ENCODE results near the gene SERPINA12. TPM values are rescaled to one million over a fixed set of nuclear protein-coding genes. Genes with fewer than 3 reads are reported as not detected.

SERPINA12 gene
- total RNA-seq, 1 experiment from 2014 or later = not detected

DNA sequence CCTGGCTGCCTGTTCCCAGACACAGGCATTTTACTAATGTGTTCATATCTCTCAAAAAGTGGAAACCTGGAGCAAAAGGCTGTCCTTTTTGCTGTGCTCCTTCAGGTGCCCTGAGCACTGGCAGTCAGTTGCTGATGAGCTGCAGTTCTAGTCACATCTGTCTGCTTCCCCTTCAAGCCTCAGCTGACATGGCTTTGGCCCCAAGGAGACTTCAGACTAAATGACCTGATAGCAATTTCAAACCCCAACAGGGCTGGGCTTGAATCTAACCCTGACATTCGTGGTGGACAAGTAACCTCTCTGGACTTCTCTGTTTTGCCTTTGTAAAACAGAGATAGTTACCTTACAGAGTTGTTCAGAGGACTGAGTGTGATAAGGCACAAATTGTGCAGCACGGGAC is 39.0 kb downstream of the SERPINA12 start:
- ATAC-seq = no peak
- peaks cover 7% of the 10 kb centered on the region for H3K27me3 Mint-ChIP-seq (ENCODE audit: low read depth)
- H3K4me3 Mint-ChIP-seq = no peak overlapping the region
- TF ChIP-seq, protein P1, sequence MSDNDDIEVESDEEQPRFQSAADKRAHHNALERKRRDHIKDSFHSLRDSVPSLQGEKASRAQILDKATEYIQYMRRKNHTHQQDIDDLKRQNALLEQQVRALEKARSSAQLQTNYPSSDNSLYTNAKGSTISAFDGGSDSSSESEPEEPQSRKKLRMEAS (CRISPR knock-in tag; IDR thresholded peaks at IDR 0.05) = no peak
- no peak for DNase-seq (ENCODE audit: low spot score)
- H3K4me1 Mint-ChIP-seq = no peaks in the 10 kb centered on the region
- CTCF ChIA-PET = interaction anchor here (0.6 kb wide), 1 partner anchor 36 kb away, joined by 3 read pairs; no protein-coding TSS in a partner anchor
- H3K9me3 Mint-ChIP-seq = peaks cover 19% of the 10 kb centered on the region
- peaks cover 9% of the 10 kb centered on the region for H3K36me3 Mint-ChIP-seq
- H3K27ac Mint-ChIP-seq = no peak overlapping the region
- POLR2A ChIA-PET = no interaction called here

DNA sequence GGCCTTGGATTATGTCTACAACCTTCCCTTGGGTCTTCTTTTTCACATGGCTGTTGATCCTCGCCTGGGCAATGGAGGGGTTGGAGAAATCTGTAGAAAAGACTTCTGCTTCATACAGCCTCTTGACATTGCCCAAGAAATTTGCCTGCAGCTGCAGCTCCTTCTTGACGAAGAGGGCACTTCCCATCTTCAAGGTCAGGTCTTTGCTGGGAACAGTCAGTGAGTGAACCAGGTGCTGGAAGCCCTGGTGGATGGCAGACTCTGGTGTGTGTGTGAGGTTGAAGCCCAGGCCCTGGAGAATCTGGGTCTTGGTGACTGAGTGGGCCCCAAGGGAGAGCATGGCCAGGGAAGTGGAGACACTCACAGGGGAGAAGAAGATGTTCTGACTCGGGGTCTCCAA is 40.0 kb downstream of the SERPINA12 start:
- CTCF ChIA-PET = interaction anchor here (1.4 kb wide), 1 partner anchor 17 kb away, joined by 7 read pairs; no protein-coding TSS in a partner anchor
- no peaks in the 10 kb centered on the region for H3K4me1 Mint-ChIP-seq

DNA sequence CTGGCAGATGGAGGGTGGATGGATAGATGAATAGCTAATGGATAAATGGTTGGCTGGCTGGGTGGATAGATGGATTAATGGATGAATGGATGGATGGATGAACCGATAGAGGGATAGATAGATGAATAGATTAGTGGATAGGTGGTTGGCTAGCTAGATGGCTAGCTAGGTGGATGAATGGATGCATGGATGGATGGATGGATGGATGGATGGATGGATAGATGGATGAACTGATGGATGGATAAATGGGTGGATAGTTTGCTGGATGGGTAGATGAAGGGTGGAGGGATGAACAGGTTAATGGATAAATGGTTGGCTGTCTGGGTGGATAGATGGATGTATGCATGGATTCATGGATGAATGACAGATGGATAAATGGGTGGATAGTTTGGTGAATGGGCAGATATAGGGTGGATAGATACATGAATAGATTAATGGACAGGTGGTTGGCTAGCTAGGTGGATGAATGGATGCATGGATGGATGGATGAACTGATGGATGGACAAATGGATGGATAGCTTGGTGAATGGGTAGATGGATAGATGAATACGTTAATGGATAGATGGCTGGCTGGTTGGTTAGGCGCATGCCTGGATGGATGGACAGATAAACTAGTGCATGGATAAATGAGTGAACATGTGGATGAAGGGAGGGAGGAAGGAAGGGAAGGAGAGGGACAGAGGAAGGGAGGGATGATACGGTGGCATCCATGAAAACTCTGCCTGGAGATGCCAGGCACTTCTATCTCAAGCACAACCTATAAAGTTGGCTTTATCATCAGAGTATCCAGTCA is 41.3 kb downstream of the SERPINA12 start:
- no peak overlapping the region for H3K27ac Mint-ChIP-seq
- H3K36me3 Mint-ChIP-seq = peaks cover 27% of the 10 kb centered on the region
- peaks cover 38% of the 10 kb centered on the region for H3K9me3 Mint-ChIP-seq
- ATAC-seq (no peak), DNase-seq (ENCODE audit: low spot score) (no peak)
- H3K4me1 Mint-ChIP-seq = no peaks in the 10 kb centered on the region
- H3K27me3 Mint-ChIP-seq (ENCODE audit: low read depth) = peaks cover 7% of the 10 kb centered on the region
- CTCF ChIA-PET = interaction anchor here (1.4 kb wide), 1 partner anchor 18 kb away, joined by 7 read pairs; no protein-coding TSS in a partner anchor
- TF ChIP-seq, protein P2, sequence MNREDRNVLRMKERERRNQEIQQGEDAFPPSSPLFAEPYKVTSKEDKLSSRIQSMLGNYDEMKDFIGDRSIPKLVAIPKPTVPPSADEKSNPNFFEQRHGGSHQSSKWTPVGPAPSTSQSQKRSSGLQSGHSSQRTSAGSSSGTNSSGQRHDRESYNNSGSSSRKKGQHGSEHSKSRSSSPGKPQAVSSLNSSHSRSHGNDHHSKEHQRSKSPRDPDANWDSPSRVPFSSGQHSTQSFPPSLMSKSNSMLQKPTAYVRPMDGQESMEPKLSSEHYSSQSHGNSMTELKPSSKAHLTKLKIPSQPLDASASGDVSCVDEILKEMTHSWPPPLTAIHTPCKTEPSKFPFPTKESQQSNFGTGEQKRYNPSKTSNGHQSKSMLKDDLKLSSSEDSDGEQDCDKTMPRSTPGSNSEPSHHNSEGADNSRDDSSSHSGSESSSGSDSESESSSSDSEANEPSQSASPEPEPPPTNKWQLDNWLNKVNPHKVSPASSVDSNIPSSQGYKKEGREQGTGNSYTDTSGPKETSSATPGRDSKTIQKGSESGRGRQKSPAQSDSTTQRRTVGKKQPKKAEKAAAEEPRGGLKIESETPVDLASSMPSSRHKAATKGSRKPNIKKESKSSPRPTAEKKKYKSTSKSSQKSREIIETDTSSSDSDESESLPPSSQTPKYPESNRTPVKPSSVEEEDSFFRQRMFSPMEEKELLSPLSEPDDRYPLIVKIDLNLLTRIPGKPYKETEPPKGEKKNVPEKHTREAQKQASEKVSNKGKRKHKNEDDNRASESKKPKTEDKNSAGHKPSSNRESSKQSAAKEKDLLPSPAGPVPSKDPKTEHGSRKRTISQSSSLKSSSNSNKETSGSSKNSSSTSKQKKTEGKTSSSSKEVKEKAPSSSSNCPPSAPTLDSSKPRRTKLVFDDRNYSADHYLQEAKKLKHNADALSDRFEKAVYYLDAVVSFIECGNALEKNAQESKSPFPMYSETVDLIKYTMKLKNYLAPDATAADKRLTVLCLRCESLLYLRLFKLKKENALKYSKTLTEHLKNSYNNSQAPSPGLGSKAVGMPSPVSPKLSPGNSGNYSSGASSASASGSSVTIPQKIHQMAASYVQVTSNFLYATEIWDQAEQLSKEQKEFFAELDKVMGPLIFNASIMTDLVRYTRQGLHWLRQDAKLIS (CRISPR knock-in tag; IDR thresholded peaks at IDR 0.05; ENCODE audit: borderline replicate concordance) = no peak
- POLR2A ChIA-PET = no interaction called here
- H3K4me3 Mint-ChIP-seq = no peak overlapping the region

More for the DNA sequence above, 40.0 kb downstream of the SERPINA12 start:
- POLR2A ChIA-PET = no interaction called here
- peaks cover 26% of the 10 kb centered on the region for H3K9me3 Mint-ChIP-seq
- TF ChIP-seq FOXJ3 (CRISPR knock-in tag; IDR thresholded peaks at IDR 0.05; ENCODE audit: borderline replicate concordance) (no peak), ZNF423 (CRISPR knock-in tag; IDR thresholded peaks at IDR 0.05) (no peak), NR2C2 (CRISPR knock-in tag; IDR thresholded peaks at IDR 0.05) (no peak), GRHL2 (CRISPR knock-in tag; IDR thresholded peaks at IDR 0.05; ENCODE audit: insufficient replicate concordance, severe bottlenecking) (no peak), SOX15 (CRISPR knock-in tag; IDR thresholded peaks at IDR 0.05) (no peak), NR3C1 (CRISPR knock-in tag; conservative IDR thresholded peaks at IDR 0.05; ENCODE audit: low read depth) (no peak), ESRRA (CRISPR knock-in tag; IDR thresholded peaks at IDR 0.05; ENCODE audit: borderline replicate concordance) (no peak)
- TF ChIP-seq, protein P3, sequence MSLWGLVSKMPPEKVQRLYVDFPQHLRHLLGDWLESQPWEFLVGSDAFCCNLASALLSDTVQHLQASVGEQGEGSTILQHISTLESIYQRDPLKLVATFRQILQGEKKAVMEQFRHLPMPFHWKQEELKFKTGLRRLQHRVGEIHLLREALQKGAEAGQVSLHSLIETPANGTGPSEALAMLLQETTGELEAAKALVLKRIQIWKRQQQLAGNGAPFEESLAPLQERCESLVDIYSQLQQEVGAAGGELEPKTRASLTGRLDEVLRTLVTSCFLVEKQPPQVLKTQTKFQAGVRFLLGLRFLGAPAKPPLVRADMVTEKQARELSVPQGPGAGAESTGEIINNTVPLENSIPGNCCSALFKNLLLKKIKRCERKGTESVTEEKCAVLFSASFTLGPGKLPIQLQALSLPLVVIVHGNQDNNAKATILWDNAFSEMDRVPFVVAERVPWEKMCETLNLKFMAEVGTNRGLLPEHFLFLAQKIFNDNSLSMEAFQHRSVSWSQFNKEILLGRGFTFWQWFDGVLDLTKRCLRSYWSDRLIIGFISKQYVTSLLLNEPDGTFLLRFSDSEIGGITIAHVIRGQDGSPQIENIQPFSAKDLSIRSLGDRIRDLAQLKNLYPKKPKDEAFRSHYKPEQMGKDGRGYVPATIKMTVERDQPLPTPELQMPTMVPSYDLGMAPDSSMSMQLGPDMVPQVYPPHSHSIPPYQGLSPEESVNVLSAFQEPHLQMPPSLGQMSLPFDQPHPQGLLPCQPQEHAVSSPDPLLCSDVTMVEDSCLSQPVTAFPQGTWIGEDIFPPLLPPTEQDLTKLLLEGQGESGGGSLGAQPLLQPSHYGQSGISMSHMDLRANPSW (CRISPR knock-in tag; conservative IDR thresholded peaks at IDR 0.05; ENCODE audit: low read depth) = no peak
- TF ChIP-seq, protein P4, sequence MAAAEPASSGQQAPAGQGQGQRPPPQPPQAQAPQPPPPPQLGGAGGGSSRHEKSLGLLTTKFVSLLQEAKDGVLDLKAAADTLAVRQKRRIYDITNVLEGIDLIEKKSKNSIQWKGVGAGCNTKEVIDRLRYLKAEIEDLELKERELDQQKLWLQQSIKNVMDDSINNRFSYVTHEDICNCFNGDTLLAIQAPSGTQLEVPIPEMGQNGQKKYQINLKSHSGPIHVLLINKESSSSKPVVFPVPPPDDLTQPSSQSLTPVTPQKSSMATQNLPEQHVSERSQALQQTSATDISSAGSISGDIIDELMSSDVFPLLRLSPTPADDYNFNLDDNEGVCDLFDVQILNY (CRISPR knock-in tag; IDR thresholded peaks at IDR 0.05) = no peak
- TF ChIP-seq, protein P5, sequence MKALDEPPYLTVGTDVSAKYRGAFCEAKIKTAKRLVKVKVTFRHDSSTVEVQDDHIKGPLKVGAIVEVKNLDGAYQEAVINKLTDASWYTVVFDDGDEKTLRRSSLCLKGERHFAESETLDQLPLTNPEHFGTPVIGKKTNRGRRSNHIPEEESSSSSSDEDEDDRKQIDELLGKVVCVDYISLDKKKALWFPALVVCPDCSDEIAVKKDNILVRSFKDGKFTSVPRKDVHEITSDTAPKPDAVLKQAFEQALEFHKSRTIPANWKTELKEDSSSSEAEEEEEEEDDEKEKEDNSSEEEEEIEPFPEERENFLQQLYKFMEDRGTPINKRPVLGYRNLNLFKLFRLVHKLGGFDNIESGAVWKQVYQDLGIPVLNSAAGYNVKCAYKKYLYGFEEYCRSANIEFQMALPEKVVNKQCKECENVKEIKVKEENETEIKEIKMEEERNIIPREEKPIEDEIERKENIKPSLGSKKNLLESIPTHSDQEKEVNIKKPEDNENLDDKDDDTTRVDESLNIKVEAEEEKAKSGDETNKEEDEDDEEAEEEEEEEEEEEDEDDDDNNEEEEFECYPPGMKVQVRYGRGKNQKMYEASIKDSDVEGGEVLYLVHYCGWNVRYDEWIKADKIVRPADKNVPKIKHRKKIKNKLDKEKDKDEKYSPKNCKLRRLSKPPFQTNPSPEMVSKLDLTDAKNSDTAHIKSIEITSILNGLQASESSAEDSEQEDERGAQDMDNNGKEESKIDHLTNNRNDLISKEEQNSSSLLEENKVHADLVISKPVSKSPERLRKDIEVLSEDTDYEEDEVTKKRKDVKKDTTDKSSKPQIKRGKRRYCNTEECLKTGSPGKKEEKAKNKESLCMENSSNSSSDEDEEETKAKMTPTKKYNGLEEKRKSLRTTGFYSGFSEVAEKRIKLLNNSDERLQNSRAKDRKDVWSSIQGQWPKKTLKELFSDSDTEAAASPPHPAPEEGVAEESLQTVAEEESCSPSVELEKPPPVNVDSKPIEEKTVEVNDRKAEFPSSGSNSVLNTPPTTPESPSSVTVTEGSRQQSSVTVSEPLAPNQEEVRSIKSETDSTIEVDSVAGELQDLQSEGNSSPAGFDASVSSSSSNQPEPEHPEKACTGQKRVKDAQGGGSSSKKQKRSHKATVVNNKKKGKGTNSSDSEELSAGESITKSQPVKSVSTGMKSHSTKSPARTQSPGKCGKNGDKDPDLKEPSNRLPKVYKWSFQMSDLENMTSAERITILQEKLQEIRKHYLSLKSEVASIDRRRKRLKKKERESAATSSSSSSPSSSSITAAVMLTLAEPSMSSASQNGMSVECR (CRISPR knock-in tag; IDR thresholded peaks at IDR 0.05; ENCODE audit: borderline replicate concordance) = no peak
- peaks cover 7% of the 10 kb centered on the region for H3K27me3 Mint-ChIP-seq (ENCODE audit: low read depth)
- ATAC-seq = no peak
- H3K4me3 Mint-ChIP-seq = no peak overlapping the region
- DNase-seq (ENCODE audit: low spot score) = no peak
- peaks cover 18% of the 10 kb centered on the region for H3K36me3 Mint-ChIP-seq
- H3K27ac Mint-ChIP-seq = no peak overlapping the region
